Measurements from ENCODE around the gene TBCK. TPM values are rescaled to one million over a fixed set of nuclear protein-coding genes. Genes with fewer than 3 reads are reported as not detected.

TBCK gene
- total and polyA plus RNA-seq, 2 of the 13 experiments (the other 11 are each of a cell fraction or from before 2014, with no cell fraction given): 51.0 to 62.4 TPM

DNA sequence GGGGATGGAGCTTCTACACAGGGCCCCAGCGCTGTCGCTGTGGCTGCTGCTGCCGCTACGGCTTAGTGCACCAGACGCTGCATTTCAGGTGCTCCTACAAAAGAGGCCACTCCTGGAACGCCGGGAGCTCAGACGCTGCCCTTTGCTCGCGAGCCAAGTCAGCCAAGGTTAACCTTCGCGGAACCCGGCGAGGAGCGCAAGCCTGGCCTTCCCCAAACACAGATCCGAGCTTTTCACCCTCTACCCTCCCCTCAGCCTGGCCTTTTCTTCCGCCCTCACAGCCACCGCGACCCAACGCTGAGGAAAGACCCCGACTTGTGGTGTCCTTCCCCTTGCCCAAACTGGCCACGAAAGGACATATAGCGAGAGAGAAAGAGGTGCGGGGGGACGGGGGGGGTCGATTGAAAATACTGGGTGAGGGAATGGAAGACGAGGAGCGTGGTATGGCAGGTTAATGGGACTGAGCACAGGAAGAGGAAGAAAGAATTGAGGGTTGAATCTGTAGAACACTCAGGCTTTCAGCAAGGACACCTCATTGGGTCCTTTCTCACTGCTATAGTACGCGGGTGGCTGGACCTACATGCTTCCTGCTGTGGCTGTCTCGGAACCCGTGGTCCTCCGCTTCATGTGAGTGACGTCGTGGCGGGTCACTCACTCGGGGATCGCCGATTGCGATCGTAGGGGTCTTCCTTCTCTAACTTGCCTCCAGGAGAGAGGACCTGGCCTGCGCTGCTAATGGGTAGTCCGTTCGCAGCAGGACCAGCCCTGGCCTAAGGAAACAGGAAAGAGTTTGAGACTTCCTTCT, at the start of gene TBCK, which contains the start of gene AIMP1 (continued):
- 0 out of 2 replicates have a peak, but pooled peaks have one; percentile 10 for TF ChIP-seq HNF1A (IDR thresholded peaks at IDR 0.05; ENCODE audit: low read depth)
- TF ChIP-seq HNF1A (CRISPR knock-in tag; IDR thresholded peaks at IDR 0.05; ENCODE audit: borderline replicate concordance): peak; percentile 38; the same call in 1 of the 2 replicates
- TF ChIP-seq KLF13 (CRISPR knock-in tag; IDR thresholded peaks at IDR 0.05): no peak
- TF ChIP-seq EED (CRISPR knock-in tag; IDR thresholded peaks at IDR 0.05): no peak
- TF ChIP-seq MTA1 (CRISPR knock-in tag; IDR thresholded peaks at IDR 0.05; ENCODE audit: borderline replicate concordance): no peak
- TF ChIP-seq ZNF44 (CRISPR knock-in tag; IDR thresholded peaks at IDR 0.05): no peak
- peak; percentile 52 for TF ChIP-seq MXD4 (CRISPR knock-in tag; IDR thresholded peaks at IDR 0.05)
- peak; percentile 45; the same call in 1 of the 2 replicates for TF ChIP-seq RFX5 (IDR thresholded peaks at IDR 0.05; ENCODE audit: low read depth, low read length)
- TF ChIP-seq GABPB1 (CRISPR knock-in tag; IDR thresholded peaks at IDR 0.05): peak; percentile 77
- TF ChIP-seq SETDB1 (CRISPR knock-in tag; IDR thresholded peaks at IDR 0.05; ENCODE audit: borderline replicate concordance): no peak
- peak; percentile 6; the same call in 1 of the 2 replicates for TF ChIP-seq ZNF746 (CRISPR knock-in tag; IDR thresholded peaks at IDR 0.05)
- TF ChIP-seq SNAPC2 (CRISPR knock-in tag; IDR thresholded peaks at IDR 0.05): peak; percentile 18; the same call in 1 of the 2 replicates
- TF ChIP-seq, protein P1, sequence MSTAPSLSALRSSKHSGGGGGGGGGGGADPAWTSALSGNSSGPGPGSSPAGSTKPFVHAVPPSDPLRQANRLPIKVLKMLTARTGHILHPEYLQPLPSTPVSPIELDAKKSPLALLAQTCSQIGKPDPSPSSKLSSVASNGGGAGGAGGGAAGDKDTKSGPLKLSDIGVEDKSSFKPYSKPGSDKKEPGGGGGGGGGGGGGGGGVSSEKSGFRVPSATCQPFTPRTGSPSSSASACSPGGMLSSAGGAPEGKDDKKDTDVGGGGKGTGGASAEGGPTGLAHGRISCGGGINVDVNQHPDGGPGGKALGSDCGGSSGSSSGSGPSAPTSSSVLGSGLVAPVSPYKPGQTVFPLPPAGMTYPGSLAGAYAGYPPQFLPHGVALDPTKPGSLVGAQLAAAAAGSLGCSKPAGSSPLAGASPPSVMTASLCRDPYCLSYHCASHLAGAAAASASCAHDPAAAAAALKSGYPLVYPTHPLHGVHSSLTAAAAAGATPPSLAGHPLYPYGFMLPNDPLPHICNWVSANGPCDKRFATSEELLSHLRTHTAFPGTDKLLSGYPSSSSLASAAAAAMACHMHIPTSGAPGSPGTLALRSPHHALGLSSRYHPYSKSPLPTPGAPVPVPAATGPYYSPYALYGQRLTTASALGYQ (CRISPR knock-in tag; IDR thresholded peaks at IDR 0.05): no peak
- peak; percentile 82; the same call in 1 of the 2 replicates for TF ChIP-seq ZNF34 (CRISPR knock-in tag; IDR thresholded peaks at IDR 0.05; ENCODE audit: borderline replicate concordance)
- TF ChIP-seq NR2C2 (CRISPR knock-in tag; IDR thresholded peaks at IDR 0.05; ENCODE audit: borderline replicate concordance): peak; percentile 72
- TF ChIP-seq, protein P2, sequence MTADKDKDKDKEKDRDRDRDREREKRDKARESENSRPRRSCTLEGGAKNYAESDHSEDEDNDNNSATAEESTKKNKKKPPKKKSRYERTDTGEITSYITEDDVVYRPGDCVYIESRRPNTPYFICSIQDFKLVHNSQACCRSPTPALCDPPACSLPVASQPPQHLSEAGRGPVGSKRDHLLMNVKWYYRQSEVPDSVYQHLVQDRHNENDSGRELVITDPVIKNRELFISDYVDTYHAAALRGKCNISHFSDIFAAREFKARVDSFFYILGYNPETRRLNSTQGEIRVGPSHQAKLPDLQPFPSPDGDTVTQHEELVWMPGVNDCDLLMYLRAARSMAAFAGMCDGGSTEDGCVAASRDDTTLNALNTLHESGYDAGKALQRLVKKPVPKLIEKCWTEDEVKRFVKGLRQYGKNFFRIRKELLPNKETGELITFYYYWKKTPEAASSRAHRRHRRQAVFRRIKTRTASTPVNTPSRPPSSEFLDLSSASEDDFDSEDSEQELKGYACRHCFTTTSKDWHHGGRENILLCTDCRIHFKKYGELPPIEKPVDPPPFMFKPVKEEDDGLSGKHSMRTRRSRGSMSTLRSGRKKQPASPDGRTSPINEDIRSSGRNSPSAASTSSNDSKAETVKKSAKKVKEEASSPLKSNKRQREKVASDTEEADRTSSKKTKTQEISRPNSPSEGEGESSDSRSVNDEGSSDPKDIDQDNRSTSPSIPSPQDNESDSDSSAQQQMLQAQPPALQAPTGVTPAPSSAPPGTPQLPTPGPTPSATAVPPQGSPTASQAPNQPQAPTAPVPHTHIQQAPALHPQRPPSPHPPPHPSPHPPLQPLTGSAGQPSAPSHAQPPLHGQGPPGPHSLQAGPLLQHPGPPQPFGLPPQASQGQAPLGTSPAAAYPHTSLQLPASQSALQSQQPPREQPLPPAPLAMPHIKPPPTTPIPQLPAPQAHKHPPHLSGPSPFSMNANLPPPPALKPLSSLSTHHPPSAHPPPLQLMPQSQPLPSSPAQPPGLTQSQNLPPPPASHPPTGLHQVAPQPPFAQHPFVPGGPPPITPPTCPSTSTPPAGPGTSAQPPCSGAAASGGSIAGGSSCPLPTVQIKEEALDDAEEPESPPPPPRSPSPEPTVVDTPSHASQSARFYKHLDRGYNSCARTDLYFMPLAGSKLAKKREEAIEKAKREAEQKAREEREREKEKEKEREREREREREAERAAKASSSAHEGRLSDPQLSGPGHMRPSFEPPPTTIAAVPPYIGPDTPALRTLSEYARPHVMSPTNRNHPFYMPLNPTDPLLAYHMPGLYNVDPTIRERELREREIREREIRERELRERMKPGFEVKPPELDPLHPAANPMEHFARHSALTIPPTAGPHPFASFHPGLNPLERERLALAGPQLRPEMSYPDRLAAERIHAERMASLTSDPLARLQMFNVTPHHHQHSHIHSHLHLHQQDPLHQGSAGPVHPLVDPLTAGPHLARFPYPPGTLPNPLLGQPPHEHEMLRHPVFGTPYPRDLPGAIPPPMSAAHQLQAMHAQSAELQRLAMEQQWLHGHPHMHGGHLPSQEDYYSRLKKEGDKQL (CRISPR knock-in tag; IDR thresholded peaks at IDR 0.05; ENCODE audit: low read depth): no peak
- no peak for TF ChIP-seq MTF2 (CRISPR knock-in tag; IDR thresholded peaks at IDR 0.05; ENCODE audit: borderline replicate concordance)
- no peak; the same call in 1 of the 2 replicates for TF ChIP-seq RXRB (CRISPR knock-in tag; IDR thresholded peaks at IDR 0.05; ENCODE audit: borderline replicate concordance)
